Uterus (tissue), 4 donors: ENCODE data around the gene HIP1. TPM values are rescaled to one million over a fixed set of nuclear protein-coding genes. Genes with fewer than 3 reads are reported as not detected.

Experiments
- DNase-seq, 2 donors: peaks; one replicate each; pipeline ENCODE4 v3.0.0-alpha.2; 2019 to 2020
- H3K27ac ChIP-seq, 2 donors: fragments of 200-600 bp; sonication (generic); 1 replicate in 1 of 2; 2 replicates in 1 of 2; pipeline ENCODE4 v1.5.1; 2016 to 2018
- H3K27me3 ChIP-seq, 2 donors: fragments of 200-600 bp; sonication (generic); one replicate each; pipeline ENCODE4 v1.5.1; 2018 to 2019; ENCODE audit warnings: control low read depth in 1 of 2
- H3K36me3 ChIP-seq, 2 donors: fragments of 200-600 bp; sonication (generic); one replicate each; pipeline ENCODE4 v1.5.1; 2019; ENCODE audit warnings: control low read depth in 1 of 2
- H3K4me1 ChIP-seq, 2 donors: fragments of 200-600 bp; sonication (generic); one replicate each; pipeline ENCODE4 v1.5.1; 2018 to 2019; ENCODE audit warnings: control low read depth in 1 of 2
- H3K4me3 ChIP-seq, 2 donors: fragments of 200-600 bp; sonication (generic); 1 replicate in 1 of 2; 2 replicates in 1 of 2; pipeline ENCODE4 v1.5.1; 2018 to 2019; ENCODE audit warnings: mild to moderate bottlenecking in 1 of 2
- H3K9me3 ChIP-seq, 2 donors: fragments of 200-600 bp; sonication (generic); one replicate each; pipeline ENCODE4 v1.5.1; 2019; ENCODE audit warnings: control low read depth in 1 of 2
- POLR2A ChIP-seq, 2 donors: fragments of 450-650 bp; IDR thresholded peaks; one replicate each; pipeline ENCODE4 v1.6.1; 2016; ENCODE audit warnings: antibody characterized with exemption in 2 of 2, mild to moderate bottlenecking in 1 of 2, moderate library complexity in 1 of 2
- intact Hi-C: fragments of 100-400 bp; cut with DNase I; formaldehyde crosslinking; loops from one replicate; pipeline ENCODE4 v1.15.1; 2023; ENCODE audit warnings: low total_unique reads
- total RNA-seq, 4 donors: library from RNA; depleted of rRNA in 3 of 4; stranded (reverse); fragments of >200 nt in 3 of 4; gene quantifications; one replicate each; pipeline versions ENCODE4 v1.1.0 to v1.2.4, GENCODE V29; 2014 to 2023
- TF ChIP-seq, protein P1 (sequence below), 4 experiments: fragments of 200-600 bp in 2 of 4; fragments of 450-650 bp in 2 of 4; sonication (generic) in 2 of 4; IDR thresholded peaks; one replicate each; pipeline ENCODE4 v1.5.1; 2016 to 2019; ENCODE audit warnings: antibody characterized with exemption in 4 of 4, mild to moderate bottlenecking in 2 of 4, moderate library complexity in 1 of 4
- donor health status: DM: yes; HTN: yes; CAD: no.

The HIP1 gene
- total RNA-seq, 4 donors from 2014 or later = 13.1 to 48.8 (median 20.3) TPM

DNA sequence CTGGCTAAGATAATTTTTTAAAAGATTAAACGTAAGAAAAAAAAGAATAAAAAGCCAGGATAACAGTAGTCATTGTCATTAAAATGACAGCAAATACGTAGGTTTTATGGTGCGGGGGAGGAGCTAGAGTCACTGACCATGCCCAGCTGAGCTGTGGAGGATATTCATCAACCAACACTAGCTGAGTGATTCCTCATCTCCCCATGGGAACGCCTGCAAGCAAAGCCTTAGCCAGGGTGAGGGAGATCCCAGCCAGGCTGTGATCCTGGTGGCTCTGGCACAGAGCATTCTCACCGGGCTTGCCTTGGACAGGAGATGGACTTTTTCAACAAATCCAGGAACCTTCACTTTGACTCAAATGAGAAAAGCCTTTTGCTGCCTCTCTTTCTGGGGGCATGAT is 94.2 kb downstream of the HIP1 start:
- H3K36me3 ChIP-seq = no peaks in the 10 kb centered on the region
- H3K9me3 ChIP-seq = no peaks in the 10 kb centered on the region
- no peaks in the 10 kb centered on the region for H3K27me3 ChIP-seq
- no peak for TF ChIP-seq POLR2A (IDR thresholded peaks at IDR 0.05)
- TF ChIP-seq, protein P1, sequence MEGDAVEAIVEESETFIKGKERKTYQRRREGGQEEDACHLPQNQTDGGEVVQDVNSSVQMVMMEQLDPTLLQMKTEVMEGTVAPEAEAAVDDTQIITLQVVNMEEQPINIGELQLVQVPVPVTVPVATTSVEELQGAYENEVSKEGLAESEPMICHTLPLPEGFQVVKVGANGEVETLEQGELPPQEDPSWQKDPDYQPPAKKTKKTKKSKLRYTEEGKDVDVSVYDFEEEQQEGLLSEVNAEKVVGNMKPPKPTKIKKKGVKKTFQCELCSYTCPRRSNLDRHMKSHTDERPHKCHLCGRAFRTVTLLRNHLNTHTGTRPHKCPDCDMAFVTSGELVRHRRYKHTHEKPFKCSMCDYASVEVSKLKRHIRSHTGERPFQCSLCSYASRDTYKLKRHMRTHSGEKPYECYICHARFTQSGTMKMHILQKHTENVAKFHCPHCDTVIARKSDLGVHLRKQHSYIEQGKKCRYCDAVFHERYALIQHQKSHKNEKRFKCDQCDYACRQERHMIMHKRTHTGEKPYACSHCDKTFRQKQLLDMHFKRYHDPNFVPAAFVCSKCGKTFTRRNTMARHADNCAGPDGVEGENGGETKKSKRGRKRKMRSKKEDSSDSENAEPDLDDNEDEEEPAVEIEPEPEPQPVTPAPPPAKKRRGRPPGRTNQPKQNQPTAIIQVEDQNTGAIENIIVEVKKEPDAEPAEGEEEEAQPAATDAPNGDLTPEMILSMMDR (IDR thresholded peaks at IDR 0.05) = no peak
- no peaks in the 10 kb centered on the region for H3K4me1 ChIP-seq
- no peak for DNase-seq
- intact Hi-C loops = no loop called here
- no peak overlapping the region for H3K27ac ChIP-seq
- no peak overlapping the region for H3K4me3 ChIP-seq

DNA sequence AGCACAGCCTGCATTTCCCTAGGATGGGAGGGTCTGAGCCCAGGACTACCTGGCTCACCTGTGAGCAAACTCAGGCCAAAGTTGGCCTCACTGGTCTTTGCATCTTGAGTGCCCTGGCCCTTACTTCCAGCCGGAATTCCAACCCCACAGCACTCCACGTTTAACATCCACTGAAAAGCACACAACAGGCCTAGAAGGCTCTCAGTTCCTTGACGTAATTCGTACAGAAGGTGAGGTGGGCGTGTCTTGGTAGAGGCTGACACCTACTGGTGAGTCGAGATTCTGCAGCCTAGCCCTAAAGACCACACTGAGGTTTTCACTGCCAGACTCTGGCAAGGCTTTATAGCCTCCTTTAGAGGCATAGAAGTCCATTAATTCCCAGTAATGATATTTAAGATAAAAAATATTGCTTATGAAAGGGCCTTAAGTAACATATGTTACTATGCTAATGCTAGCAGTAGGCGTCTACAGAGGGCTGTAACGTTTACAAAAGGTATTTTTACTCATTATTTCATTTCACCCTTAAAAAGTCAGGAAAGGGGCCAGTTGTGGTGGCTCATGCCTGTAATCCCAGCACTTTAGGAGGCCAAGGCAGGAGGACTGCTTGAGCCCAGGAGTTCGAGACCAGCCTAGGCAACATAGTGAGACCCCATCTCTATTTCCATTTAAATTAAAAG is 95.8 kb downstream of the HIP1 start:
- H3K27ac ChIP-seq = no peak overlapping the region
- DNase-seq = no peak
- no peak overlapping the region for H3K4me3 ChIP-seq
- H3K4me1 ChIP-seq = no peaks in the 10 kb centered on the region
- no peak for TF ChIP-seq POLR2A (IDR thresholded peaks at IDR 0.05)
- TF ChIP-seq, protein P1 (IDR thresholded peaks at IDR 0.05) = peak; percentile 9 to 38 (median 28)
- no peaks in the 10 kb centered on the region for H3K27me3 ChIP-seq
- no peaks in the 10 kb centered on the region for H3K36me3 ChIP-seq
- intact Hi-C loops = no loop called here
- H3K9me3 ChIP-seq = no peaks in the 10 kb centered on the region

DNA sequence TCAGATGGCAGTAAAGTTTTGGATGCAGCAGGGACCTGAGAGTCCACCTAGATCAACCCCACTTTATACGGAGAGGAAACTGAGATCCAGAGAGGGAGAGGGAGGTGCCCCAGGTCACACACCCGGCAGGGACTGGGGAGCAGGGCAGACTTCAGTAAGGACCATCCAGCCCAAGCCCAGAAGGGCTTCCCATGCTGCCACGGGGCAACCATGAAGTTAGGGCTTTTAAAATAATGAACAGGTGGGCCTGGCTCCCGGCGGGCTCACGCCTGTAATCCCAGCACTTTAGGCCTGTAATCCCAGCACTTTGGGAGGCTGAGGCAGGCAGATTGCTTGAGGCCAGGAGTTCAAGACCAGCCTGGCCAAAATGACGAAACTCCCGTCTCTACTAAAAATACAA is 98.5 kb downstream of the HIP1 start:
- H3K27ac ChIP-seq = peak overlapping the region in 1 of 2 donors; percentile 87
- intact Hi-C loops = no loop called here

DNA sequence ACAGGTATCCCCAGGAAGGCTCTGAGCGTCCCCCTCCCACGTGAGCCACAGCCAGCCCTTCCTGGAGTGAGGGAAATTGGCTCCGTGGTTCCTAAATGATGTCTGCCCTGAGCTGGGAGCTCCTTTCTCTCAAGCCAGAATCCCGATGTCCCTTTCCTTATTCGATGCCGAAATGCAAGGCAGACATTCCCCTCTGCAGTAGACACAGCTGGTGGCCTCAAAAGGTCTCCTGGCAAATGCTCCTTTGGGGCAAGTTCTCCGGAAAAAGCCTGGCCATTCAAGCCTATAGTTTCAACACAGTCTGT is 98.9 kb downstream of the HIP1 start:
- Histone ChIP-seq H3K27ac (peak overlapping the region; percentile 58 to 87), H3K27me3 (no peaks in the 10 kb centered on the region), H3K4me1 (no peaks in the 10 kb centered on the region), H3K4me3 (peak overlapping the region; percentile 64 to 74), H3K36me3 (no peaks in the 10 kb centered on the region), H3K9me3 (no peaks in the 10 kb centered on the region)
- no peak for DNase-seq
- intact Hi-C loops = no loop called here
- TF ChIP-seq, protein P1 (IDR thresholded peaks at IDR 0.05) = no peak
- TF ChIP-seq POLR2A (IDR thresholded peaks at IDR 0.05) = no peak

More for the DNA sequence above, 98.5 kb downstream of the HIP1 start:
- H3K9me3 ChIP-seq = no peaks in the 10 kb centered on the region
- no peak for DNase-seq
- H3K4me1 ChIP-seq = no peaks in the 10 kb centered on the region
- no peaks in the 10 kb centered on the region for H3K36me3 ChIP-seq
- no peaks in the 10 kb centered on the region for H3K27me3 ChIP-seq
- TF ChIP-seq, protein P1 (IDR thresholded peaks at IDR 0.05) = no peak
- TF ChIP-seq POLR2A (IDR thresholded peaks at IDR 0.05) = no peak
- no peak overlapping the region for H3K4me3 ChIP-seq

DNA sequence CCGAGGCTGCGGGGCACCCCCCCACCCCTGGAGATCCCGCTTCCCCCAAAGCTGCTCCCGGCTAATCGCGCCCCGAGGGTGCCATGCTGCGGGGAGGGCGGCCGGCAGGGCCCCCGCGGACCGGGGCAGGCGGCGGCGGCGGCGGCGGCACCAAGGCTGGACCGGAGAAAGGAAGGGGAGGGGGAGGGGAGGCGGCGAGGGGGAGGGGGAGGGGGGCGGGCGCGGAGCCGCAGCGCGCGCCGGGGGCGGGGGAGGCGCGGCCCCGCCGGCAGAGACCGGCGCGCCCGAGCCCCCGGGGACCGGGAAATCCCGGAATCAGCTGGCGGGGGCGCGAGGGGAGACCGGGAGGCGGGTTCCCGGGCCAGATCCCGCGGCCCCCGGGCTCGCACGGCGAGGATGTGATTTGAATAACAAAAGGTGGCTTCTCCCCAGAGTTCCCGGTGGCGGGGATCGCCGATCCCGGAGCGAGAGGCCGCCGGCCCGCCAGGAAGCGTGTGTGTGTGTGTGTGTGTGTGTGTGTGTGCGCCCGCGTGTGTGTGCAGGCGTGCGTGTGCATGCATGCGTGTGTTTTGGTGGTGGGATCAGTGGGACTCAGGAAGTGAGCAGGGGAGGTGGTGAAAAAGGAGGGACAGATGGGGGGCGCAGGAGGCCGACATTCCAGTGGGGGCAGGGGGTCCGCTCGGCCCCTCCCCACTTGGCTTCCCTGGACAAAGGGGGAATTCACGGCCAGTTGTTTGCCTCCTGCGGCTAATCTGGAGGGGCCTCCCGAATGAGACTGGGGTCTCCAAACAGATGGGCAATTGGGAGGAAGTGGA is 99.5 kb downstream of the HIP1 start:
- H3K9me3 ChIP-seq = no peaks in the 10 kb centered on the region
- TF ChIP-seq, protein P1 (IDR thresholded peaks at IDR 0.05) = no peak
- no peak for TF ChIP-seq POLR2A (IDR thresholded peaks at IDR 0.05)
- DNase-seq = peak; percentile 38 to 42
- intact Hi-C loops = no loop called here
- no peaks in the 10 kb centered on the region for H3K4me1 ChIP-seq
- peak overlapping the region; percentile 64 to 74 for H3K4me3 ChIP-seq
- H3K27ac ChIP-seq = peak overlapping the region; percentile 58 to 87
- H3K36me3 ChIP-seq = no peaks in the 10 kb centered on the region
- H3K27me3 ChIP-seq = no peaks in the 10 kb centered on the region
